NOMO-1 treated with dmso at 0.1 percent for 144 hours (cell line): ENCODE measurements around the gene C4B.
"Not testable (repeated sequence)": the region's sequence is repeated elsewhere in the genome, so short reads cannot be mapped to it uniquely, and the experiment has no call there.

Experiments used
- DNase-seq: peaks from one replicate; lab custom pipeline; 2025; ENCODE audit not compliant: unreplicated experiment; lab: John Stamatoyannopoulos, UW

Gene C4B

DNA sequence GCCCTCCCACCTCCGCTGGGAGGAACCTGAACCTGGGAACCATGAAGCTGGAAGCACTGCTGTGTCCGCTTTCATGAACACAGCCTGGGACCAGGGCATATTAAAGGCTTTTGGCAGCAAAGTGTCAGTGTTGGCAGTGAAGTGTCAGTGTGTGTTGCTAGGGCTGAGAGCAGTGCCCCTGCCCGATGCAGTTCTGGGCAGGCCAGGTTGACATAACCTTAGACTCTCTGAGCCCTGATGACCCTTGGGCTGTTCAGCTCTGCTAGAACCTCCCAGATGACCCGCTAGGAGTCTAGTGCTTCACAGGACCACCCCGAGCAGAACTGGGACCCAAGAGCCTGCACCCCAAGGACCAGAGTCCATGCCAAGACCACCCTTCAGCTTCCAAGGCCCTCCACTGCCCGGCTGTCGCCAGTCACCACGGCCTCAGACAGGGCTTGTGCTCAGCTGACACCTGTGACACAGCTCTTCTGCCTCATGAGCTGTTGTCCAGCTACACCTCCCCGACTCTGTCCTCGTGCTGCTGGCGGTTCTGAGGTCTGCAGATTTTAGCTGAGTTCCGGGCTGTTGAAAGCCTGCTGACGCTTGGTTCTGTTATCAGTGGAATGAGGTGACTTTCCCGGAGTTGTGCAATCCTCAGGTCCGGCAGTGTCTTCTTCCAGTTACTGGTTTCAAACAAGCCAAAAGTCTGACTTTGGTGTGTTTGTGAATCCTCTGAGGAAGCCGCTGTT is 20.9 kb downstream of the C4B start:
- not testable (repeated sequence) for DNase-seq

DNA sequence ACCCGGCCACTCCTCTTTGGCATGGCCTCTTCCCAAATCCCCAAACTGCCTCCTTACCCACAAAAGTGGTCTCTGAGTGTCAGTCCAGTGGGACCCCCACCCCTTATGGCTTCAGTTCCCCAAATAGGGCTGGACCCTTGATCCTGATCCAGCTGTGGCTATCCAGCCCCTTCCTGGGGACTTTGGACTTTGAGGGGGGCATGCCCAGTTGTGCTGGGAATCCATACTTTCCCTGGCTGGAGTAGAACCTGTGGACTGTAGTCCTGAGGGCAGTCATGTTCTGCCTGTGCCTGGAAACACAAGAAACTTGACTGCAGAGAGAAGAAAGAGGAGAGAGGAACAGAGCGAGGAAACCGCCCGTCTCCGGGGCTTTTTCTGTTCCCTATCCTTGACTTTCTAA is 22.5 kb downstream of the C4B start:
- DNase-seq, result not testable (repeated sequence)

DNA sequence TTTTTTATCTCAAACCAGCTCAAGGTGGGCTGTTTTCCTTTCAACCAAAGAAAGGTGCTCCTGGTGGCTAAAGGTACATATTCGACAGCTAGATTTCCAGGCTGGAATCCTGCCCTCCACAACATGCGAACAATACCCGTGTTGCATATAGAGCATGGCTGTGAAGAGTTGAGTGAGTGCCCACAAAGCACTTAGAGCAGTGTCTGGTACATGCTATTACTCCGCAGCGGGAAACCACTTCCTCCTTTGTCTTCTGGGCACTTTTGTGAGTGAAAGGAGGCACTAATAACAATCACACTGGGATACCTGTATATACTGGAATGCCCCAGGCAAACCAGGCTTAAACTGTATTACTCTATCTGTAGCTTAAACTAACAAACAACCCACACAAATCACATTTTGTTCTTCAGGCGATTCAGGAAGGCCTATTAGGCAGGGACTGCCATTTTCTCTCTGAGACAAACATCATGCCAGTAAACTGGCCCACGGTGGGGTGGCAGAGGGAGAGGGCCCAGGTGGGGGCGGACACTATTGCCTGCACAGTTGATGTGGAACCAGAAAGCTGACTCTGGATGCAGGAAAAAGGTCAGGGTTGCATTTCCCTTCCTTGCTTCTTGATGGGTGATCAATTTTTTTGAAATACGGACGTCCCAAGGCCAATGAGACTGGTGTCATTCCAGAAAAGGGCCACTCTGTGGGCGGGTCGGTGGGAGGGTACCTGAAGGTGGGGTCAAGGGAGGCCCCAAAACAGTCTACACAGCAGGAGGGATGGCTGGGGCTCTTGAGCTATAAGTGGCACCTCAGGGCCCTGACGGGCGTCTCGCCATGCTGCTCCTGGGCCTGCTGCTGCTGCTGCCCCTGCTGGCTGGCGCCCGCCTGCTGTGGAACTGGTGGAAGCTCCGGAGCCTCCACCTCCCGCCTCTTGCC is 23.3 kb downstream of the C4B start, which contains the start of gene CYP21A2:
CYP21A2 (plus strand) TSS at position 818 of the 927 bp plus-strand sequence; CDS start at position 826, 8 bp downstream.
- not testable (repeated sequence) for DNase-seq

DNA sequence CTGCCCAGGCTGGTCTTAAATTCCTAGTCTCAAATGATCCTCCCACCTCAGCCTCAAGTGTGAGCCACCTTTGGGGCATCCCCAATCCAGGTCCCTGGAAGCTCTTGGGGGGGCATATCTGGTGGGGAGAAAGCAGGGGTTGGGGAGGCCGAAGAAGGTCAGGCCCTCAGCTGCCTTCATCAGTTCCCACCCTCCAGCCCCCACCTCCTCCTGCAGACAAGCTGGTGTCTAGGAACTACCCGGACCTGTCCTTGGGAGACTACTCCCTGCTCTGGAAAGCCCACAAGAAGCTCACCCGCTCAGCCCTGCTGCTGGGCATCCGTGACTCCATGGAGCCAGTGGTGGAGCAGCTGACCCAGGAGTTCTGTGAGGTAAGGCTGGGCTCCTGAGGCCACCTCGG is 24.3 kb downstream of the C4B start:
- DNase-seq, result not testable (repeated sequence)

DNA sequence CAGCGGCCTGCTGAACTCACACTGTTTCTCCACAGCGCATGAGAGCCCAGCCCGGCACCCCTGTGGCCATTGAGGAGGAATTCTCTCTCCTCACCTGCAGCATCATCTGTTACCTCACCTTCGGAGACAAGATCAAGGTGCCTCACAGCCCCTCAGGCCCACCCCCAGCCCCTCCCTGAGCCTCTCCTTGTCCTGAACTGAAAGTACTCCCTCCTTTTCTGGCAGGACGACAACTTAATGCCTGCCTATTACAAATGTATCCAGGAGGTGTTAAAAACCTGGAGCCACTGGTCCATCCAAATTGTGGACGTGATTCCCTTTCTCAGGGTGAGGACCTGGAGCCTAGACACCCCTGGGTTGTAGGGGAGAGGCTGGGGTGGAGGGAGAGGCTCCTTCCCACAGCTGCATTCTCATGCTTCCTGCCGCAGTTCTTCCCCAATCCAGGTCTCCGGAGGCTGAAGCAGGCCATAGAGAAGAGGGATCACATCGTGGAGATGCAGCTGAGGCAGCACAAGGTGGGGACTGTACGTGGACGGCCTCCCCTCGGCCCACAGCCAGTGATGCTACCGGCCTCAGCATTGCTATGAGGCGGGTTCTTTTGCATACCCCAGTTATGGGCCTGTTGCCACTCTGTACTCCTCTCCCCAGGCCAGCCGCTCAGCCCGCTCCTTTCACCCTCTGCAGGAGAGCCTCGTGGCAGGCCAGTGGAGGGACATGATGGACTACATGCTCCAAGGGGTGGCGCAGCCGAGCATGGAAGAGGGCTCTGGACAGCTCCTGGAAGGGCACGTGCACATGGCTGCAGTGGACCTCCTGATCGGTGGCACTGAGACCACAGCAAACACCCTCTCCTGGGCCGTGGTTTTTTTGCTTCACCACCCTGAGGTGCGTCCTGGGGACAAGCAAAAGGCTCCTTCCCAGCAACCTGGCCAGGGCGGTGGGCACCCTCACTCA is 25.0 kb downstream of the C4B start:
- DNase-seq, result not testable (repeated sequence)

DNA sequence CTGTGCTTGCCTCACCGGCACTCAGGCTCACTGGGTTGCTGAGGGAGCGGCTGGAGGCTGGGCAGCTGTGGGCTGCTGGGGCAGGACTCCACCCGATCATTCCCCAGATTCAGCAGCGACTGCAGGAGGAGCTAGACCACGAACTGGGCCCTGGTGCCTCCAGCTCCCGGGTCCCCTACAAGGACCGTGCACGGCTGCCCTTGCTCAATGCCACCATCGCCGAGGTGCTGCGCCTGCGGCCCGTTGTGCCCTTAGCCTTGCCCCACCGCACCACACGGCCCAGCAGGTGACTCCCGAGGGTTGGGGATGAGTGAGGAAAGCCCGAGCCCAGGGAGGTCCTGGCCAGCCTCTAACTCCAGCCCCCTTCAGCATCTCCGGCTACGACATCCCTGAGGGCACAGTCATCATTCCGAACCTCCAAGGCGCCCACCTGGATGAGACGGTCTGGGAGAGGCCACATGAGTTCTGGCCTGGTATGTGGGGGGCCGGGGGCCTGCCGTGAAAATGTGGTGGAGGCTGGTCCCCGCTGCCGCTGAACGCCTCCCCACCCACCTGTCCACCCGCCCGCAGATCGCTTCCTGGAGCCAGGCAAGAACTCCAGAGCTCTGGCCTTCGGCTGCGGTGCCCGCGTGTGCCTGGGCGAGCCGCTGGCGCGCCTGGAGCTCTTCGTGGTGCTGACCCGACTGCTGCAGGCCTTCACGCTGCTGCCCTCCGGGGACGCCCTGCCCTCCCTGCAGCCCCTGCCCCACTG is 25.9 kb downstream of the C4B start:
- DNase-seq, result not testable (repeated sequence)

DNA sequence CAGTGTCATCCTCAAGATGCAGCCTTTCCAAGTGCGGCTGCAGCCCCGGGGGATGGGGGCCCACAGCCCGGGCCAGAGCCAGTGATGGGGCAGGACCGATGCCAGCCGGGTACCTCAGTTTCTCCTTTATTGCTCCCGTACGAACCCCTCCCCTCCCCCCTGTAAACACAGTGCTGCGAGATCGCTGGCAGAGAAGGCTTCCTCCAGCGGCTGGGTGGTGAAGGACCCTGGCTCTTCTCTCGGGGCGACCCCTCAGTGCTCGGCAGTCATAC is 26.4 kb downstream of the C4B start:
- not testable (repeated sequence) for DNase-seq

DNA sequence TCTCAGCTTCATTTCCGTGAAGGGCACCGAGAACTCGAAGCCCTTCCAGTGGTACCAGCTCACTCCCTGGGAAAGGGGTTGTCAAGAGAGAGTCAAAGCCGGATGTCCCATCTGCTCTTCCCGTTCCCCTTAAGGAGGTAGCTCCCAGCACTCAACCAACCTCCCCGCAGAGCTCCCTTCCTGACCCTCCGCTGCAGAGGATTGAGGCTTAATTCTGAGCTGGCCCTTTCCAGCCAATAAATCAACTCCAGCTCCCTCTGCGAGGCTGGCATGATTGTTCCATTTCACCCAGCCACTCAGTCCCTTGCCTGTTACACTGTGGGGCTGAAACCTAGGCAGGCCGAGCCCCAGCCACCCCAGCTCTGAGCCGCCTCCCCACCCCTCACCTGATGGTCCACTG is 26.8 kb downstream of the C4B start:
- not testable (repeated sequence) for DNase-seq

DNA sequence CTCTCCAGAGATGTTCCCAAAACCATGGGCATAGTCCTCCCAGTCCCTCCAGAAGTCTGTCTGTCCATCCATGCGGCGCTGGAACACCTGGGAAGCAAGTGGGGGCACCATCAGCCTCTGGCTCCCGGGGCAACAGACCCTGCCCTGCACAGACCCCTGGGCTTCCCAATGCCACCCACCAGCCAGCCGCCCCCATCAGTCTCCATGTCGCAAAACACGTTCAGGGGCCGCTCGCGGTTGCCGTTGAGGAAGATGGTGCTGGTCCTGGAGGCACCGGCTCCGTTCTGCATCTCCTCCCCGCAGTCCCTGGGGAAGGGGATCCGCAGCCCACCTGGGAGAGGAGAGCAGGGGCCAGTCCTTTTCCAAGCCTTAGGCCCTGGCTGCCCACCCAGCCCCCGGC is 27.7 kb downstream of the C4B start:
- not testable (repeated sequence) for DNase-seq

DNA sequence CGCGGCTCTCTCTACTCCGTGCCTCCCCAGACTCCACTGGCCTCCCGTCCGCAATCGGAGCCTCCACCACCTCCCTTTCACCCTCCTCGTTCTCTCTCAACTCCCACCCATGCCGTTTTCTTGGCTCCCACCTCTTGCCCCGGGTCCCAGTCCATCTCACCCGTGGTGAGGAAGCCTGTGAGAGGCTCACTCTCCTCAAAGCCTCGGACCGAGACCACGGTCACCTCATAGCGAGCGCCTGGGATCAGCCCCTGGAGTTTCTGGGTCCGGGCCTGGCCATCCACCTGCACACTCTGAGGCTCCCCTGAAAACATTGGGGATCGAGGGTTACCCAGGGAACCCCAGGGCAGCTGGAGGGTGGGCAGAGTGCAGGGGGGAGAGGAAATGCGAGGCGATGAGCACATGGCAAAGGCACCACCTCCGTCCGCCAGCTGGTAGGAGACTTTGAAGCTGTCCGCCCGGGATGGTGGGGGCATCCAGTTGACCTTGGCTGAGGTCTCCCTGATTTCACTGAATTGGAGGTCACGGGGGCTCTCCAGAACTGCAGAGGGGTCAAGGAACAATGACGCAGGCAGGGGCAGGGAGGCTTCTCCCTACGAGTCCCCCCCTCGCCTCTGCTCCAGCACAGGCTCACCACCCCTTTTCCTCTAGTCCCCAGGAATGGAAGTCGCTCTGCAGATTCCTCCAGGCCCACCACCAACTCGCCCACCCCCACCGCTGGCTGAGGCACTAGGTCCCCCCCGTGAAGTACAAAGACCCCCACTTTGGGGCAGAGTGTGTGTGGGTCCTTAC is 29.2 kb downstream of the C4B start:
- not testable (repeated sequence) for DNase-seq

DNA sequence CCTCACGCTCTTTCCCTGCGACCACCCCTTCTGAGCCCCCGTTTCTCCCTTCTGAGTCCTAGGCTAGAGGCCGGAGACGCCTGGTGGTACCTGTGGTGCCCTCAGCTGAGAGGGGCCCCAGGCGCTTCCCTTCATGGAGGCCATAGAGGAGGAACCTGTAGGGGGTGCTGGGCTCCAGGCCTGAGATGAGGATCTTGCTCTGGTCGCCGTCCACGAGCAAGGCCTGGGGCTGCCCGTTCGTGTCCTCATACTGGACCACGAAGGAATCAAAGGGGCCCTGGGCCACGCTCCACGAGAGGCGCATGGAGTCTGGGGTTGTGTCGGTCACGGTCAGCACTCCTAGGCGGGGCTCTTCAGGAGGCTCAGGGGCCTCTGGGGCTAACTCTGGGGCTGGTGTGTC is 30.3 kb downstream of the C4B start:
- DNase-seq, result not testable (repeated sequence)

DNA sequence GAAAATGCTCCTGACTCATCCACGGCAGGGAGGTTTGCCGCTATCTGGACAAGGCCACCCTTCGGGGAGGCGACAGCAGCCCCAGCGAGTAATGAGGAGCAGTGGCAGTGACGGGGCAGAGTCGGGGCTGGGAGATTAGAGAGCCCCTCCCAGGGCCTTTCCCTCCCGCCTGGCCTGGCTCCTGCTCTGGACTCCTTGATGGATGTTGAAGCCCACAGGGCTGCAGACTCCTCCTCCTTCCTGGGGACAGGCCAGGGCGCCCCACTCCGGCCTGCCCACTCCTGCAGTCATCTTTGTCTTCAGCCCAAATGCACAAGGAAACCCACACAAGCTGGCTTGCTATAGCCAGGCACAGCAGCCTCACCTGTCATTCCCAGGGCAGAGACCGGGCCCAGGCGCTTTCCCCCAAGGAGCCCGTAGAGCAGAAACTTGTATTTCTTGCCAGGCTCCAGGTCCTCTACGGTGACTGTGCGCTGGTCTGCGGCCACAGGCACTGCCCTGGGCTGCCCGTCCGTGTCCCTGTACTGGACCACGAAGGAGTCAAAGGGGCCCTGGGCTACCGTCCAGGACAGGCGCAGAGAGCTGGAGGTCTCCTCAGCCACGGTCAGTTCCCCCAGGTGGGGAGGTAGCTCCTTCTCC is 31.3 kb downstream of the C4B start:
- DNase-seq, result no peak

DNA sequence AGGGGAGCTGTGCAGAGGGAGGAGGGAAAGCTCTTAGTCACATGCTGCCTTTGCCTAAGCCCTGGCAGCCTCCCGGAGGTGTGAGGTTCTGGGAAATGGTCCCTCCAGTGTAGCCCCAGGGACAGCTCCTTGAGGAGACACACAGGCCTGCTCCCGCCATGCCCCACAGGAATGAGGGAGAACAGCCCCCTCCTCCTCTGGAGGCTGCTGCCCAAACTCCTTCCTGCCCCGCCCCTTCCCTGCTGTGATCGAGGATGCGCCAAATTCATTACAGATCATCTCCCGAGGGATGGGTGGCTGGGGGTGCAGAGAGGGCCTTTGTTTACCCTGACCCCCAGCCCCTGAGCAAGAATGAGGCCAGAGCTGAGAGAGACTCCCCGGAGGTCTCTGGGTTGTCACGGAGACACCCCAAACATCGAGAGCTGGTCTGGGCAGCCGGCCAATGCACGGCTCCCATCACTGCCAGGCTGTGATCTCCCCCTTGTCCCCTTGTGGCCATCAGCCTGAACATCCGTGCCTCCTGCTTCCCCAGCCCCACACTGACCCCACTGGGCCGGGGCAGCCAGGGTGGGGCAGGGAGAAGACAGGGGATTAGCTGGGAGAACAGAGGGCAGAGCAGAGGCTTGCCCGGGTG is 32.0 kb downstream of the C4B start:
- DNase-seq, result no peak

DNA sequence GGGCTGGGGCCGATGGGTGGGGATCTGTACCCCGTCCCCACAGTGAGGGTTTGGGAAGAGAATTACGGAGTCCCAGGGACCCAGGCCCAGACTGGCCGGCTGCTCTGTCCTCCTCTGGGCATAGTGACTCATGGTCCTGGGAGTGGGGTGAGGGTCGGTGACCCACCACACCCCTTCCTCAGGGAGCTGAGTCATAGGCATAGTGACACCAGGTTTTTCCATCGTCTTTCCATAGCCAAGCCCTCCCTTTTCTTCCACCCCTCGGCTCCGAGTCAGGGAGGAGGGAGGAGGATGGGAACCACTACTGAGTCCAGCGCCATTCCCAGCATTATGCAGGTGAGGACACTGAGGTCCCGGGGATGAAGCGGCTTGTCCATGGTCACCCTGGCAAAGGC is 32.5 kb downstream of the C4B start:
- no peak for DNase-seq

DNA sequence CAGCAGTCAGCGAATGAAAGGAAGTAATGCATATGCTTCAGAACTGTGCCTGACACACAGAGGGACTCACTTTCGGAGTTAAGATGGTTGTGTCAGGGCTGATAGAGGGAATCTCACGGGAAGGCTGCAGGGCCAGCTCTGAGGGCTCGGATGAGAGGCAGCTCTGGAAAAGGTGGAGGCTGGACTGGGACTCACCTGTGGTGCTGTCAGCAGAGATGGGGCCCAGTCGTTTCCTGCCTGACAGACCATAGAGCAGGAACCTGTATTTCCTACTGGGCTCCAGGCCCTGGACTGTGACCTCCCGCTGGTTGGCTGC is 32.9 kb downstream of the C4B start:
- no peak for DNase-seq

DNA sequence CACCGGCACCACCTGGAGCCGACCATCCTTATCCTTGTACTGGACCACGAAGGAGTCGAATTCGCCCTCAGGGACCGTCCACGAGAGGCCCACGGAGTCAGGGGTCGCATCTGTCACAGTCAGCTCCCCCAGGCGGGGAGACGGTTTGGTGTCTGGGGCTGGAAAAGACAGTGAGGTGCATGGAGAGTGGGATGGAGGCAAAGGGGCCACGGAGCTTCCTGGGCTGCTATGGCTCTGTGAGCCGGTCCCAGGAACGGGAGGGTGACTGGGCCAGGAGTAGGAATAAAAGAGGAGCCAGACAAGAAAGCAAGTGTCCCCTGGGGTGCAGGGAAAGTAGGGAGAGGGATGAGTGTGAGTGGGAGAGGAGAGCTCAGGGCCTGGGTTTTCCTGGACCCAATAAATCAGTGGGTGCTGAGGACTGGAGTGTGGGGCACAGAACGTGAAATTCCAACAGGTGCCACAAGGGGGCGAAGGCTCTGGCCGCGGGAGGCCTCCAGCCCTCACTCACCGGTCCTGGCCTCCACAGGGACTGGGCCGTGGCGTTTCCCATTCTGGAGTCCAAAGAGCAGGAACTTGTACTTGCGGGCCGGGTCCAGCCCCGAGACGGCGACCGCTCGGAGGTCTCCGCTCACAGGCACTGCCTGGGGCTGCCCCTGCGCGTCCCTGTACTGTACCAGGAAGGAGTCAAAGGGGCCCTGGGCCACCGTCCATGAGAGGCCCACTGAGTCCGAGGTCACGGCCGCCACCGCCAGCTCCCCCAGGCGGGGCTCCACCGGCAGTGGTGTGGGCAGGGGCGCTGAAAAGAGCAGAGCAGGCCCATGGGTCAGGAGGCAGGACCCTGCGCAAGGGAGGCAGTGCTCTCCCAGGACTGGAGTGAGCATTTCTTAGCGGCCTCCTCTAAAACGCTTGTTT is 33.5 kb downstream of the C4B start:
- peak; percentile 32 for DNase-seq

DNA sequence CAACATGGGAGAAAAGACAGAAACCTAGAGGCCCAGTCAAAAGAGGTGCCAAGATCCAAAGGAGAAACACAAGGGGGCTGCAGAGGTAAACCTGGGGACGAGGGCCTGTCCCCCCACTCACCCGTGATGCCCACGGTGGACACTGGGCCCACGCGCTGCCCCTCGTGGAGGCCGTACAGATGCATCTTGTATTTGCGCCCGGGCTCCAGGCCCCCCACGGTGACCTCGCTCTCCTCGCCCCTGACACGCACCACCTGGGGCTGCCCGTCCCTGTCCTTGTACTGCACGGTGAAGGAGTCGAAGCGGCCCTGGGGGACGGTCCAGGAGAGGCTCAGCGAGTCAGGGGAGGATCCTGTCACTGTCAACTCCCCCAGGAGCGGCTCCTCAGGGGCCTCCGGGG is 34.6 kb downstream of the C4B start:
- not testable (repeated sequence) for DNase-seq

DNA sequence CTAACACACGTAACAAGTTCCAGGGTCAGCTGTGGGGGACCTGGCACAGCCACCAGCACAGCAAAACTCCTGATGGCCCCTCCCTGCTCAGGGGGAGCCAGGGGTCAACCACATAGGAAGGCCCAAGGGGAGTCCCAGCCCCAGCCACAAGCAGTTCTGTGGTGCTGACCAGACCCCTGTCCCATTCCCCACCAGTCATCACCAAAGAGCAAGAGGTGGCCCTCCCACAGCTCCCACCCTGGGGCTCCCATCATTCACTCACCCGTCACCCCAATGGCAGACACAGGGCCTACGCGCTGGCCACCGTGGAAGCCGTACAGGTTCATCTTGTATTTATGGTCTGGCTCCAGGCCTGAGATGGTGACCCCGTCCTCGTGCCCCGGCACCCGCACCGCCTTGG is 35.1 kb downstream of the C4B start:
- DNase-seq, result not testable (repeated sequence)
